ENCODE results near the gene MLPH.

Gene MLPH

DNA sequence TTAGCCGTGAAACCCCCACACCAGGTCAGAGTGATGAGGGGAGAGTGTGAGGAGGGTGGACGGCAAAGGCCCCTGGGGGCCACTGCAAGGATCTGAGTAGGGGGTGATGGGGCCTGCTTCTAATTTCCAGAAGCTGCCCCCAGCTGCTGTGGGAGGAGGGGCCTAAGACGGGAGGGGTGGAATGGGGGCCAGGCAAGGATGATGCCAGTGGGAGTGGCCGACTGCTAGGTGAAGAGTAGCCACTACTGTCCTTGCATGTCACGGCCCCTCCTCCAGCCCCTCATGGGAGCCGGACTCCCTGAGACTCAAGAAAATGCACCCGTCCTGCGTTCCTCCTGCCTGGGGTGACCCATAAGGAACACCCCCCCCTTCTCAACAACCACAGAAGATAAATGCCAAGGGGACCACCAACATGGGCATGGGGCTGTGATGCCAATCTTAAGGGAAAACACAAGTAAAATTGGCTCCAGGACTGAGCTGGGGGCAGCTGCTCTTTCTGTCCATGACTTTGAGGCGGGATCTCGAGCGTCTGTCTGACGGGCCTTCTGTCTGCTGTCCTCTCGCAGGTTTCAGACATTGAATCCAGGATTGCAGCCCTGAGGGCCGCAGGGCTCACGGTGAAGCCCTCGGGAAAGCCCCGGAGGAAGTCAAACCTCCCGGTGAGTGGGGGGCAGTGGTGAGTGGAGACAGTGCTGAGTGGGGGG lies 55.1 kb downstream of the MLPH start:
- DNase-seq (ENCODE audit: low spot score), result no peak

DNA sequence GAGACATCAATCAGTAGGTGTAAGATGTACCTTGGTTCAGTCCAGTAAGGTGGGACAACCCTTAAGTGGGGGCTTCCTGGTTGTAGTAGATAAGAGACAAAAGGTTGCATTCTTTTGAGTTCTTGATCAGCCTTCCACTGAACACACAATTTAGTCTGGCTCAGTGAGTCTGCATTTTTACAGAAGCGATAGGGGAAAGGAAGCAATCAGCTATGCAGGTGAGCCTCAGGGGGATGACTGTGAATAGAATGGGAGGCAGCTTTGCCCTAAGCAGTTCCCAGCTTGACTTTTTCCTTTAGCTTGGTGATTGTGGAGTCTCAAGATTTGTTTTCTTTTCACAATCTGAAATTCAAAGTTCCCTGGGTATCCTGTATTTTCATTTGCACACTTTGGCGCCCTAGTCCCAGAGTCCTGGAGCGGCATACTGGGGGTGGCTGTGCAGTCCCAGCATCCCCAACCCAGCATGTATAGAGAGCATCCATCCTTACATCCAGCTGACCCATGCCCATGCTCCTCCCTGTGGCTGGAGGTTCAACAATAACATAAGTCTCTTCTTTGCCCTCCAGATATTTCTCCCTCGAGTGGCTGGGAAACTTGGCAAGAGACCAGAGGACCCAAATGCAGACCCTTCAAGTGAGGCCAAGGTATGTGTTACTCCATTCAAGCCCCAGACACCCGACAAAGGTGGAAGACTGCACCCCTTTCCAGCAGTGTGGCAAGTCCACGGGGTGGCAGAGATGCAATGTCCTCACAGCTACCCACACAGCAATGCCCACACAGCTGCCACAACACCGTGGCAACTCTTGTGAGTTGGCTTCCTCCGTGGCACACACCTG lies 59.2 kb downstream of the MLPH start:
- no peak for DNase-seq (ENCODE audit: low spot score)

DNA sequence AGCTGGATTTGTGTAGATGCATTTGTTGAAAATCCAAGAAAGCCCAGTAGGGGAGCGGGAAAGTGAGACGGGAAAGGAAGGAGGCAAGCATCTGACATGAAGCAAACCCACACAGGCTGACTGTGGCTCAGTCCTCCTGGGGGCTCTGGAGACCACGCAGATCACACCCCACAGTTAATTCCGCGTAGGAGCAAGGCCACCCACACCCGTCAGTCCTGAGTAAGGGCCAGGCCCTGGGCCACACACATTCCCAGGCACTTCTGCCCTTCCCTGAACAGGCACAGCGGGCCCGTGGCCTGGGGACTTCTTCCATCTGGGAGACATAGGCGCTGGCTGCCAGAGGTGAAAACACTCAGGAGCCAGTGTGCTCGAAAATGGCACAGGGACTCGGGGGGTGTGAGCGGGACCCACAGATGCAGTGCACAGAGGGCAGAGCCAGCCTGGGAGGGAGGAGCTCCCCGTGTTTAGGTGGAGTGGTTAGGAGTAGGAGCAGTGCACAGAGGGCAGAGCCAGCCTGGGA lies 59.9 kb downstream of the MLPH start:
- DNase-seq (ENCODE audit: low spot score), result no peak

DNA sequence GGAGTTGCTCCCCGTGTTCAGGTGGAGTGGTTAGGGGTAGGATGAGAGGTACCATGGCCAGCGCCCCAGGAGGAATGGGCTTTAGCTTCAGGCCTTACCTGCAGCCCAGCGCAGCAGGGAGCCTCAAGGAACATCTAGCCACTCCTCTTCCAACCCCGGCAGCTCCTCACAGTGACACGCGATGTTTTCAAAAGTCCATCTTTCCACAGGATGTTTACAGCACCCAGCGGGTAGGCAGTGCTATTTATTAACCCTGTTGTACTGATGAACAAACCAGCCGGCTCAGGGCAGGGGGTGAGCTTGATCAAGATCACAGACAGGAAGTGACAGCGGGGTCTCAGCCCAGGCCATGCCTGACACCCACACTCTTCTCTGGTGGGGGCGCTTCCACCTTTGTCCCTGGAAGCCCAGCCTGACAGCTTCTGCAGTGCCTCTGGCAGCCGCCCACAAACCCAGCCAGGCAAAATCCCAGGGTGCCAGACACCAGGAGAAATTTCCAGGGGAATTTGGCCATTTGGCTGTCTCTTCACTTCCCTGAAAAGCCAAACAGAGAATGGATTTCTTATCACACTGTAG lies 60.9 kb downstream of the MLPH start:
- DNase-seq (ENCODE audit: low spot score), result no peak

DNA sequence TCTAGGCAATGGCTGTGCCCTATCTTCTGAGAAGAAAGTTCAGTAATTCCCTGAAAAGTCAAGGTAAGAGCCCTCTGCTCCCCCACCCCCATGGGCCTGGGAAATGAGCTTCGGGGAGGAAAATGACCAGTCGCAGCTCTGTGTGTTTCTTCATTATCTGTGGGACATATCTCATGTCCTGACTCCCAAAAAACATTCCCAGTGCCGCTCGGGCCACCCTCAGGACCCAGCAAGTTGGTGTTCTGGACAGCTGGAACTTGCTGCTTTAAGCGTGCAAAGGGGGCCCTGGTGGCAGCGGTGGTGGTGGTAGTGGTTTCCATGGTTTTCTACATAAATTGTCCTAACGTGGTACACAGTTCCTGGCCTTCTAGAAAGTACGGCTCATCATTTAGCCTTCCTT lies 62.2 kb downstream of the MLPH start:
- DNase-seq (ENCODE audit: low spot score), result no peak

DNA sequence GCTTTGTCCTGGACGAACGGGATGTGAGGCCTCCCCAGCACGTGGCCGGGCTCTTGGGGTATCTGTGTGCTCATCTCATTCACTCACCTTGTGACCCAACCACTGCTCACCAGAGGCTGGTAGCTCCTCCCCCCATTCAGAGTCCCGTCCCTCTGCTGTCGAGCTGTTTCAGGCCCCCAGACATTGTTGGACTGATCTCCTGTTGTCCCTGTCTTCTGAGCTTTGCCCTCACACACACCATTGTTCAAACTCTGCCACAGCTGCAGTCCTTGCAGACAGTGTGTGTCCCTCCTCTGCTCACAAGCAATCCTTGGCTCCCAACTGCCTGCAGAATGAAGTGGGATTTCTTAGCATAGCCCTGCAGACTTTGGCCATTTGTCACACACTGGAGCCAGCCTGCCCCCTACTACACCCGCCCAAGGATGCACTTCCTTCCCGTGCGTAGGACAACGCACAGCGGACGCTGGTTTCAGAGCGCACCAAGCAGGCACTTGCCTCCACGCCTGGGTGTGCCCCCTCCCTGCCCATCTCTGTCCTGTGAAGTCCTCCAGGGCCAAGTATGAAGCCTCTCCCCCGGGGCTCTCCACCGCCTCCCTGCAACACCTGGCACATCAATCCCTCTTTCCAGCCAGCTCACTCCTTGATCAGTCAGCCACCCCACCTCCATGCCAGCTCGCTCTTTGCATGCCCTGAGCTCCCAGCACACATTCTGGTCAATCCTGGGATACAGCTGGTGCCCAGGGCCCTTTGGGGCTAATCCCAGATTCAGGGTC lies 62.8 kb downstream of the MLPH start:
- DNase-seq (ENCODE audit: low spot score), result no peak

DNA sequence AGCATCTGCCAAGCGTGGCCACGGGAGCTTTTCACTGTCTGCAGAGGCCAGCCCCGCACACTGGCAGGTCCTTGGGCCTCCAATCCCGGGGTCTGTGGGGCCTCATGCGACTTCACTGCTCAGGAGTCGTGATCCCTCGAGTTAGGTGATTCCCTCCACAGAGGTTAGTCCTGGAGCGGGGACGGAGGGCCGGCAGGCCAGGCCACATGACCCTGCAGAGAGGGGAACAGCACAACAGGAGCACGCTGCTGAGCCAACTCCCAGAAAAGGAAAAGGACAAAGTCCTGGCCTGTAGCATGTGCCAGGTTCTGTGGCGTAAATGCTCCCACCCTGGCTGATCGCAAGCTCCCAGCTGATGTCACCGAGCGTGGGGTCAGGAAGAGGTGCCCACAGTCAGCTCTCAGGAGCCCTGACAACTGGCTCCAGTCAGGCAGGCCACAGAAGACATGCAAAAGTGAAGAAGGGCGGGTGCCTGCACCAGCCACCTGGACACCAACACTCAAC lies 64.1 kb downstream of the MLPH start:
- DNase-seq (ENCODE audit: low spot score), result no peak

DNA sequence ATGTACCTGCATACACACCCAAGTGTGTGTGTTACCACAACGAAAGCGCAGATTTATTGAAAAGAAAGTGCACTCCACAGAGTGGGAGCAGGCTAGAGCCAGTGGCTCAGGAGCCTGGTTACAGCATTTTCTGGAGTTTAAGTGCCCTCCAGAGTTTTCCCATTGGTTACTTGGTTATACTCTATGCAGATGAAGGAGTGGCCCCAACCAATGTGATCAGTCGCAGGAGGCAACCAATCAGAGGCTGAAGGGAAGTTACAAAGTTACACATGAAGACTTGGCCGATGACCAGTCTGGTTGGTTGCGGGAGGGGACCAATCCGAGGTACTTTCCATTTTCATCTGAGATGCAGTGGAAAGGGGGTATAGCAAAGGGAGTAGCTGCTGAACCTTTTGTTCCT lies 65.9 kb downstream of the MLPH start:
- no peak for DNase-seq (ENCODE audit: low spot score)

DNA sequence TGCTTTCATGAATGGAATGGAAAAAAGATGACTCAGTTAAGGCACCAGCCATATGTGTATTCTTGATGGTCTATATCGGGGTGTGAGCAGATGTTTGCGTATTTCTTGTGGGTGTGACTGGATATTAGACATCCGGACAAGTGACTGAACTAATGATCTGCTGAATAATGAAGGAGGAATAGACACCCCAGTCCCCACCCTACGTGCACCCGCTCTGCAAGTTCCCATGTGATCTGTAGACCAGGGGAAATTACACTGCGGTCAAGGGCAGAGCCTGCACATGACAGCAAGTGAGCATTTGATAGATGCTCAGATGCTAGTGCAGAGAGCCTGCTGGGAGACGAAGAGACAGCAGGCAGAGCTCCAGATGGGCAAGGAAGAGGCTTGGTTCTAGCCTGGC lies 66.9 kb downstream of the MLPH start:
- no peak for DNase-seq (ENCODE audit: low spot score)

DNA sequence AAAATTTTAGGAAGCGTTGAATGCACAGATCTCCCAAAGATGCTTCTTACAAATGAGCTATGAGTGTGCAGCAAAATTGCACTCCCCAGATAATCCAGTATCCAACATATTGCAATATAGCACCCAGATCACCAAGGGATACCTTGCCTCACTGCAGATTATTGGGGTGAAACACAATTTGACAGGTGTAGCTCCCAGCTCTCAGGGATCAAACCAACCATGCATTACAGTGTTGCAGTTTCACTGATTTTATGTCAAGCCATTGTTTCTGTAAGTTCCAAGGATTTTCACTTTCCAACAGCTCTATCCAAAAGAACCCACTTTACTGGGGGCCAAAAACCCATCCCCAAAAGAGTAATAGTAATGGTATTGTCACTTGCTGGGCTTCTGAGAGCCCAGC lies 68.5 kb downstream of the MLPH start:
- DNase-seq (ENCODE audit: low spot score), result no peak

DNA sequence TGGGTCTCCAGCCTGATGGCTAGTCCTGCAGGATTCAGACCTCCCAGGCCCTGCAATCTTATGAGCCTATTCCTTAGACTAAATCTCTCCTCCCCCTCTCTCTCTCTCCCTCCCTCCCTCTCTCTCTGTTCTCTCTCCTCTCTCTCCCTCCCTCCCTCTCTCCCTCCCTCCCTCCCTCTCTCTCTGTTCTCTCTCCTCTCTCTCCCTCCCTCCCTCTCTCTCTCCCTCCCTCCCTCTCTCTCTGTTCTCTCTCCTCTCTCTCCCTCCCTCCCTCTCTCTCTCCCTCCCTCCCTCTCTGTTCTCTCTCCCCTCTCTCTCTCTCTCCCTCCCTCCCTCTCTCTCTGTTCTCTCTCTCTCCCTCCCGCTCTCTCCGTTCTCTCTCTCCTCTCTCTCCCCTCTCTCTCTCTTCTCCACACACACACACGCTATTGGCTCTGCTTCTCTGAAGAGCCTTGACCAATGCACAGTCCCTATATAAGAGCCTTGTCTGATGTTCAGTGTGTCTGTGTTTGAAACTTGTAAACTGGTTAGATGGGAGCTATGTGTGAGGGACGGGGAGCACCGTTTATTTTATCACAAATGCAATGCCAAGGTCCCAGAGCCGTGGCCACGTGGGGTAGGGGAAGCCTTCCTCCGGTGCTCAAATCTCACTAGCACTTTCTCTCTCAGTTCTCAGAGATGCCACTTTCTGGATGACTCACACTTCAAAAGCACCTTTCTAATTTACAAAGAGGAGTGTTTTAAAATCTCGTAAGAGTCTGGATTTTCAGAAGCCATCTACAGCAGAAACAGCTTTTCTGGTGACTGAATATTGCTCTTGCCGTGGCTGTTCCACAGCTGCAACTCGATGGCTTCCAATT lies 70.0 kb downstream of the MLPH start:
- no peak for DNase-seq (ENCODE audit: low spot score)

DNA sequence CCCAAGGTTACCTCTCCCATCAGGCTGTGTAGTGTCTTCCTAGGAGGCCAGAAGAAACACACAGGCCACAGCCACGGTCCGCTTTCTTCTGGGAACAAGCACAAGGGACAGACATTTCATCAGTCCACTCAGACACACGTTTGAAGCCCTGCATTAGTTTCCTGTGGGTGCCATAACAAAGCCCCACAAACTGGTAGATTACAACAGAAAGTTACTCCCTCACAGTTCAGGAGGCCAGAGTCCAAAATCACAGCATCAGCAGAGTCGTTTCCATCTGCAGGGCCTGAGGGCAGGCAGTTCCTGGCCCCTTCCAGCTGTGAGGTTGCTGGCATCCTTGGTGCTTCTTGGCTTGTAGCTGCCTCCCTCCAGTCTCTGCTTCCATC lies 70.6 kb downstream of the MLPH start:
- DNase-seq (ENCODE audit: low spot score), result no peak

DNA sequence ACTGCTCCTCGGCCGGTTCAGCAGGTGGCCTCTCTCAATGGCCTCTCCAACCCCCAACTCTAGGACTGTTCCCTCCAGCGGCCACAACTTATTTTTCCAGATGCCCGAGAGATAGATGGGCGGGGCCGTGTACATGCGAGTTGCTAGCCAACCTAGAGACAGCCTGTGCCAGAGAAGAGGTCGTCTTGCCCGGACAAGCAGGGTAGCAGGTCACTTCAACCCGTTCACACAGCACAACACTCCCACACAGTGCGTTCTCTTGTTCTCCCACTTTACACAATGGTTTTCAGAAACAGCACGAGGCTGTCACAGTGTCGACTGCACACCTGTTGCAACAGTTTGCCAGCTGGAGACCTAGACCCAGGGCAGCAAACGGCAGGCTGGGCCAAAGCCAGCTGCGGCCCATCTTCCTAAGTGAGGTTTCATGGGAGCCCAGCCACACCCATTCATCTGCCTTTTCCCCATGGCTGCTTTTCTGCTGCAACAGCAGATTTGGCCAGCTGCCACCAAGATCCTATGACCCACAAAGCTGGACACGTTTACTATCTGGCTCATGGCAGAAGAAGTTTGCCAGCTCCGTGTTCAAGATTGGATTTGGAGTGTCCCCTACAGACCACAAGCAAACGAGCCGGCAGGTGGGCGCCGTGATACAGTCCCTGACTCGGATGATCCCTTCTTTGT lies 72.0 kb downstream of the MLPH start:
- DNase-seq (ENCODE audit: low spot score), result no peak

DNA sequence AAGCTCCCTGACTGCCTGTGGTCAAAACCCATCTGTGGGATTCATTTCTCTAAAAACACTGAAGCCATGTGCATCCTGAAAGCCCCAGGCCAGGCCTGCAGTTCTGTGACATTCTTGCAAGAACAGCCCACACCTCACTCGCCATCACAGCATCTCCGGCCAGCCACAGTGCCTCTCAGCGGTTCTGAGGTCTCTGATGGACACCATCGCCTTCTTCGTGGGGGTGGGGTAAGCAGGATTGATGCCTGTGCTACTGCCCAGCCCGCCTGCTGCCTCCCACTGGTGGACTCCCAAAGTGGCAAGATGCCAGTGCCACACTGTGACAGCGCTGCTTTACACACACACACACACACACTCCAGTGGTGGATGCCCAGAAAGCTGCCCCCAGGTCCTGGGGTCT lies 74.2 kb downstream of the MLPH start:
- DNase-seq (ENCODE audit: low spot score), result no peak

DNA sequence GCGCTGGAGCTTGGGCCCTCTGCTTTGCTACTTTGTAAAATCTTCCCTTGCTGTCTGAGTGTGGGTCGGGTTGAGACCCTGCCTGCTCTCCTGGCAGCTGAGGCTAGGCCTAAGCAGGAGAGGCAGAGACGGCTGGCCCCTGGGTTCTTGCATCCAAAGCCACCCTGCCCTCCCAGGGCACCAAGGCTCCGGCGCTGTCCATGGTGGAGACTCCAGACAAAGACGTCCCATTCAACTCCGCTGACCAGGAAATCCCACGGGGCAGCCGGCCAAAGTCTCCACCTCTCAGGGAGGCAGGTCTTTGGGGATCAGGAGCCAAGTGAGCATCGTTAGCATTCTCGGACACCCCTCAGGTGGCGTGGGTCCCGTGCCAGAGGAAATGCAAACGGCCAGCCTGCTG lies 76.8 kb downstream of the MLPH start:
- no peak for DNase-seq (ENCODE audit: low spot score)

DNA sequence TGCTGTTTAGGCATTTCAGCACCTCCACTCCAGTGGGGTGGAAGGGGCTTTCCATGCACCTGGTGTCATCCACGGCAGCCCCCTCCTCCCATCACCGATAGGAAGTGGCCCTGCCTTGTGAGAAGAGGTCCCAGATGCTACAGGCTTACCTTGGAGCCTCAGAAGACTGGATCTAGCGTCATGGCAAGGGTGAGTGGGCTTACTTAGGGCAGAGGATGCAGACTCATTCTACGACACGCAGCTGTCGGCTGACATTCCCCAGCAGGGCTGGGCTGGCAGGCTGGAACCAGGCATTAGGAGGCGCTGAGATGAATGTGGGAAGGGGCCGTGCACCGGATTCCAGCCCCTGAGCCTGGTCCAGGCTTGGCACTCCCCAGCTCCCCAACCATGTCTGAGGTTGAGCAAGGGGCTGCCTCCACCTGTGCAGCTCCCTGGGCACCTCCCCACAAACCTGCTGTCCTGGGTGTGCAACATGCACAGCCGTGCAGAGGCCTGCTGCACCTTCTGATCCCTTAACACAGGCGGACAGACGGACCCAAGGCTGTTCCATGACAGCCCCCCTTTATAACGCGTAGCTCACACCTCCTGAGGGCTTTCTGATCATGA lies 77.6 kb downstream of the MLPH start:
- no peak for DNase-seq (ENCODE audit: low spot score)

DNA sequence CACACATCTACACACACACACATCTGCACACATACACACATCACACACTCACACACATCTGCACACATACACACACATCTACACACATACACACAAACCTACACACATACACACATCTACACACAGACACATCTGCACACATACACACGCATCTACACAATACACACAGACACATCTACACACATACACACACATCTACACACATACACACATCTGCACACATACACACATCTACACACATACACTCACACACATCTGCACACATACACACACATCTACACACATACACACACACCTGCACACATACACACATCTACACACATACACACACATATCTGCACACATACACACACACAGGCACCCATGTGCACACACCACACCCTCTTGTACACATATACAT lies 78.9 kb downstream of the MLPH start:
- DNase-seq (ENCODE audit: low spot score), result no peak

DNA sequence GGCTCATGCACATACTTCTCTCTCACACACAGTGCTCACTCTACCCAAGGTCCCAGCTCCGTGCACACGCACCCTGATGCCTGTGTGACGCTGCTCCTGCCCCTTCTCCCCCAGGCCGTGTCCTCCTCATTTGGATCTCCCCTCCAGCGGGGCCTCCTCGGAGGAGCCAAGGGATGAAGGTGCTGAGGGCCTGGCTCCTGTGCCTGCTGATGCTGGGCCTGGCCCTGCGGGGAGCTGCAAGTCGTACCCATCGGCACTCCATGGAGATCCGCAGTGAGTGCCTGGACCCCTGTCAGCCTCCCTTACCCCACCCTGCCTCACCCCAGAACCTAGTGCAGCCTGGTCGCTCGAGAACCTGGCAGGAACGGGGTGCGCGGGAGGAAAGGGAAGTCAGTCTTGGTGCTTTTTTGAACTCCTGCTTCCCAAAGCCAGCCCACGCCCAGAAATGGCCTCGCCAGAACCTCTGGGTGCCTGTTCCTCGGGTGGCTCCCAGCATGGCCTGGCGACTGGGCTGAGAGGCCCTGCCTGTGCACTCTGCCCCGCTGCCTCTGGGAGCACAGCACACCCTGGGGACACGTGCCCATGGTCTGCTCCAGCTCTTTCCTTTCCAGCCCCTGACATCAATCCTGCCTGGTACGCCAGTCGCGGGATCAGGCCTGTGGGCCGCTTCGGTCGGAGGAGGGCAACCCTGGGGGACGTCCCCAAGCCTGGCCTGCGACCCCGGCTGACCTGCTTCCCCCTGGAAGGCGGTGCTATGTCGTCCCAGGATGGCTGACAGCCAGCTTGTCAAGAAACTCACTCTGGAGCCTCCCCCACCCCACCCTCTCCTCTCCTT lies 79.6 kb downstream of the MLPH start, which contains the start of gene PRLH:
PRLH (plus strand) TSS at position 174 of the 835 bp plus-strand sequence; CDS start at position 174, 0 bp downstream.
- DNase-seq (ENCODE audit: low spot score), result no peak

All from germinal center (tissue), 1 donor.